Mesendoderm (in vitro differentiated cells): ENCODE data around the gene SLC66A3.

ENCODE experiments used
- DNase-seq: peaks from one replicate; pipeline ENCODE4 v3.0.0; 2013
- H2AK5ac ChIP-seq: 2 replicates; pipeline ENCODE4 v1.6.1; 2013; ENCODE audit warnings: low read length, inconsistent platforms
- H2BK120ac ChIP-seq: 2 replicates; pipeline ENCODE4 v1.6.1; 2013; ENCODE audit warnings: low read depth, mild to moderate bottlenecking, low read length, moderate library complexity, mixed read lengths
- H2BK15ac ChIP-seq: replicated peaks from 2 replicates; pipeline ENCODE4 v1.6.1; 2013; ENCODE audit warnings: low read depth, mild to moderate bottlenecking, moderate library complexity
- H2BK5ac ChIP-seq: 2 replicates; pipeline ENCODE4 v1.6.1; 2013; ENCODE audit warnings: low read length, inconsistent platforms
- H3K18ac ChIP-seq: 2 replicates; pipeline ENCODE4 v1.6.1; 2013; ENCODE audit warnings: mild to moderate bottlenecking, low read length, mixed read lengths
- H3K23ac ChIP-seq: one replicate; pipeline ENCODE4 v1.6.1; 2013; ENCODE audit warnings: low read length
- H3K27ac ChIP-seq: 2 replicates; pipeline ENCODE4 v1.5.1; 2013; ENCODE audit warnings: low read depth, mild to moderate bottlenecking, inconsistent platforms, low read length, moderate library complexity
- H3K27me3 ChIP-seq: 2 replicates; pipeline ENCODE4 v1.6.1; 2013; ENCODE audit warnings: low read length, control low read depth, mild to moderate bottlenecking, inconsistent platforms; ENCODE audit not compliant: insufficient read depth, poor library complexity
- H3K36me3 ChIP-seq: 2 replicates; pipeline ENCODE4 v1.6.1; 2013; ENCODE audit warnings: low read length, inconsistent platforms; ENCODE audit not compliant: control insufficient read depth, insufficient read depth
- H3K4ac ChIP-seq: one replicate; pipeline ENCODE4 v1.6.1; 2013; ENCODE audit warnings: low read depth, mild to moderate bottlenecking, low read length, moderate library complexity
- H3K4me1 ChIP-seq: 2 replicates; pipeline ENCODE4 v1.6.1; 2013; ENCODE audit warnings: low read depth, low read length, inconsistent platforms; ENCODE audit not compliant: control insufficient read depth
- H3K4me2 ChIP-seq: 2 replicates; pipeline ENCODE4 v1.6.1; 2013; ENCODE audit warnings: low read length
- H3K4me3 ChIP-seq: 2 replicates; pipeline ENCODE4 v1.5.1; 2013; ENCODE audit warnings: mild to moderate bottlenecking, low read length
- H3K56ac ChIP-seq: one replicate; pipeline ENCODE4 v1.6.1; 2013; ENCODE audit warnings: low read length
- H3K79me1 ChIP-seq: 2 replicates; pipeline ENCODE4 v1.6.1; 2013; ENCODE audit warnings: low read length, inconsistent platforms
- H3K79me2 ChIP-seq: 2 replicates; pipeline ENCODE4 v1.6.1; 2013; ENCODE audit warnings: mild to moderate bottlenecking, low read length; ENCODE audit not compliant: control insufficient read depth, insufficient read depth
- H3K9ac ChIP-seq: 2 replicates; pipeline ENCODE4 v1.6.1; 2013; ENCODE audit warnings: low read length, inconsistent platforms
- H4K5ac ChIP-seq: one replicate; pipeline ENCODE4 v1.6.1; 2013; ENCODE audit warnings: low read length
- H4K8ac ChIP-seq: one replicate; pipeline ENCODE4 v1.6.1; 2013; ENCODE audit warnings: low read depth, mild to moderate bottlenecking, control low read depth, low read length, moderate library complexity
- WGBS: extraction: QIAGEN DNeasy Blood & Tissue Kit; methylation state at CpG from one replicate; pipeline ENCODE4 v1.1.7; 2013; ENCODE audit warnings: low lambda C conversion rate, missing lambda C conversion rate; ENCODE audit not compliant: insufficient coverage; ENCODE audit errors: extremely low coverage; 5-methylcytosine and 5-hydroxymethylcytosine counted together

Gene SLC66A3

GRCh38 chr2:11208083-11208482 is 52.8 kb downstream of the SLC66A3 start:
- no peak overlapping the region for H2BK5ac ChIP-seq

DNA sequence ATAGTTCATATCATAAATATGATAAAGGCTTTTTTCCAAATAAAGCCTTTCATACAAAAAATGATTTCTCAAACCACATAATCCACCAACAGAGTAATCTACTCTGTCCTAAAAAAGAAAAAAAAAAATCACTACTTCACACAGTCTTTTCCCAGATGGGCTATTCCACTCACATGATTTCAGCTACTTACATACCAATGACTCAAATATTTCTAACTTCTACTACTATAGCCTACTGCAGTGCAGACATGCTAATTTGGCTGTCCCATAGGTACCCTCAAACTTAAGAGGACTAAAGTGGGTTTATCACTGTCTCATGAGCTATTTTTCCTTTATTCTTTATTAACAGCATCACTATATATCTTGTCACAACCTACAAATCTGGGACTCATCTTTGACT is 57.4 kb downstream of the SLC66A3 start:
- no peak overlapping the region for H2BK15ac ChIP-seq

More at GRCh38 chr2:11208083-11208482, 52.8 kb downstream of the SLC66A3 start:
- Histone ChIP-seq H3K4me2 (no peak overlapping the region), H4K5ac (no peak overlapping the region), H4K8ac (no peak overlapping the region), H2AK5ac (no peak overlapping the region), H3K79me1 (no peaks in the 10 kb centered on the region), H3K23ac (no peak overlapping the region), H3K27me3 (no peaks in the 10 kb centered on the region), H3K4me1 (no peaks in the 10 kb centered on the region), H2BK120ac (no peak overlapping the region), H3K9ac (no peak overlapping the region), H3K18ac (no peak overlapping the region), H3K36me3 (no peaks in the 10 kb centered on the region), H3K4me3 (no peak overlapping the region), H3K79me2 (no peaks in the 10 kb centered on the region), H3K4ac (no peak overlapping the region), H2BK15ac (no peak overlapping the region), H3K56ac (no peak overlapping the region), H3K27ac (no peak overlapping the region)
- DNase-seq, result no peak

DNA sequence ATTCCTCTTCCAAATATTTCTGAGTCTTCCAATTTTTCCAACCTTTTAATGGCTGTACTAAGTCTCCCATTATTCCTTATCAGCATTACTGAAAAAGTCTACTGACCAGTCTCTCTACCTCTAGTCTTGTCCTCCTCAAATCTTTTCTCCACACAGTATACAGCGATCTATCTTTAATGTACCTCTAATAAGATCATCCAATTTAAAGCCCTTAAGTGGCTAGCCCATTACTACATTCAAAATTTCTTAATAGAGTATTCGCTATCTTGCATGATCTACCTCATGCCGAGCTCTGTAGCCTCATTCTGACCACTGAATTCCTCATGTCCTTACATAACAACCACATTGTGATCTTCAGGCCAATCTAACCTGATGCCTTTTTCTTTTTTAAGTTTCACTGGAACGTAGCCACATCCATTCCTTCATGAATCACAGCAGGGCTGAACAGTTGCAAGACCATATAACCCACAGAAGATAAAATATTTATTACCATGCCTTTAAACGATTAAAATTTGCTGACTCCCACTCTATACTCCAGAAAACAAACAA is 57.9 kb downstream of the SLC66A3 start:
- no peaks in the 10 kb centered on the region for H3K79me2 ChIP-seq
- no peaks in the 10 kb centered on the region for H3K36me3 ChIP-seq
- H2BK15ac ChIP-seq, result no peak overlapping the region
- H3K23ac ChIP-seq, result no peak overlapping the region
- no peak overlapping the region for H2AK5ac ChIP-seq
- no peak overlapping the region for H3K4ac ChIP-seq
- H3K27me3 ChIP-seq, result no peaks in the 10 kb centered on the region
- no peak overlapping the region for H3K9ac ChIP-seq
- no peak overlapping the region for H3K56ac ChIP-seq
- peak; percentile 1 for DNase-seq
- no peak overlapping the region for H2BK120ac ChIP-seq
- H3K18ac ChIP-seq, result no peak overlapping the region
- no CpG with 5 or more reads among the region's 5 CpGs for WGBS
- no peak overlapping the region for H4K5ac ChIP-seq
- H3K4me1 ChIP-seq, result no peaks in the 10 kb centered on the region
- no peak overlapping the region for H2BK5ac ChIP-seq
- no peak overlapping the region for H3K4me3 ChIP-seq
- H3K4me2 ChIP-seq, result no peak overlapping the region
- no peak overlapping the region for H3K27ac ChIP-seq
- H4K8ac ChIP-seq, result no peak overlapping the region
- no peaks in the 10 kb centered on the region for H3K79me1 ChIP-seq

More for the DNA sequence above, 57.4 kb downstream of the SLC66A3 start:
- H4K8ac ChIP-seq, result no peak overlapping the region
- no peak overlapping the region for H3K4me2 ChIP-seq
- H3K27me3 ChIP-seq, result no peaks in the 10 kb centered on the region
- no peaks in the 10 kb centered on the region for H3K36me3 ChIP-seq
- no peaks in the 10 kb centered on the region for H3K79me2 ChIP-seq
- H3K9ac ChIP-seq, result no peak overlapping the region
- no peak overlapping the region for H4K5ac ChIP-seq
- no peak overlapping the region for H3K56ac ChIP-seq
- no peak overlapping the region for H2AK5ac ChIP-seq
- H3K23ac ChIP-seq, result no peak overlapping the region
- no peak overlapping the region for H3K4ac ChIP-seq
- no peak overlapping the region for H2BK5ac ChIP-seq
- H3K18ac ChIP-seq, result no peak overlapping the region
- no peak for DNase-seq
- no peak overlapping the region for H3K27ac ChIP-seq
- no peak overlapping the region for H2BK120ac ChIP-seq
- no peaks in the 10 kb centered on the region for H3K79me1 ChIP-seq
- H3K4me3 ChIP-seq, result no peak overlapping the region
- no peaks in the 10 kb centered on the region for H3K4me1 ChIP-seq

GRCh38 chr2:11213975-11214374 is 58.7 kb downstream of the SLC66A3 start:
- Histone ChIP-seq H3K56ac (no peak overlapping the region), H3K79me1 (no peaks in the 10 kb centered on the region), H3K27ac (no peak overlapping the region), H3K79me2 (no peaks in the 10 kb centered on the region), H4K8ac (no peak overlapping the region), H2BK5ac (no peak overlapping the region), H2AK5ac (no peak overlapping the region), H3K4me1 (no peaks in the 10 kb centered on the region), H2BK15ac (no peak overlapping the region), H3K4me2 (no peak overlapping the region), H3K23ac (no peak overlapping the region), H3K4ac (no peak overlapping the region), H3K4me3 (no peak overlapping the region), H4K5ac (no peak overlapping the region), H3K27me3 (no peaks in the 10 kb centered on the region), H2BK120ac (no peak overlapping the region), H3K36me3 (no peaks in the 10 kb centered on the region), H3K9ac (no peak overlapping the region), H3K18ac (no peak overlapping the region)
- no CpG with 5 or more reads among the region's 1 CpG for WGBS
- DNase-seq, result no peak

DNA sequence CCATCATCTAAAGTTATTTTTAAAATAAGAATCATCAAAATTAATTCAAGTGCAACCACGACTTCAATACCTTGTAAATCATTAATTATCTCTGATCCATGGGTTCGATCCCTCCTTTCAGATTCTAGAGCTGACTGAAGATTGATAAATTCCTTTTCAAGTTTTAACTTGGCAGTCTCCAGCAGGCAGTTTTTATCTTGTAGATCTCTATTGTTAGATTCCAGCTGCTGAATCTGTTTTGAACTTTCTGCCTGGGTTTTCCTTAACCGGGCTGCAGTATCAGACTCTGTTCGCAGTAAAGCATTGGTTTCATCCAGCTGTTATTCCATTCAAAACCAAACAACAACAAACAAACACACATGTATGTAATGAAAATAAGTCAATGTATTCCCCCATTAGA is 59.5 kb downstream of the SLC66A3 start:
- no peak for DNase-seq
- Histone ChIP-seq H4K8ac (no peak overlapping the region), H3K4me3 (no peak overlapping the region), H3K79me2 (no peaks in the 10 kb centered on the region), H3K56ac (no peak overlapping the region), H3K4ac (no peak overlapping the region), H3K36me3 (no peaks in the 10 kb centered on the region), H3K79me1 (no peaks in the 10 kb centered on the region), H3K23ac (no peak overlapping the region), H3K4me1 (no peaks in the 10 kb centered on the region), H3K18ac (no peak overlapping the region), H3K27me3 (no peaks in the 10 kb centered on the region), H3K9ac (no peak overlapping the region), H2BK5ac (no peak overlapping the region), H2AK5ac (no peak overlapping the region), H3K4me2 (no peak overlapping the region), H4K5ac (no peak overlapping the region), H2BK120ac (no peak overlapping the region), H2BK15ac (no peak overlapping the region), H3K27ac (no peak overlapping the region)
- WGBS, result no CpG with 5 or more reads among the region's 4 CpGs

DNA sequence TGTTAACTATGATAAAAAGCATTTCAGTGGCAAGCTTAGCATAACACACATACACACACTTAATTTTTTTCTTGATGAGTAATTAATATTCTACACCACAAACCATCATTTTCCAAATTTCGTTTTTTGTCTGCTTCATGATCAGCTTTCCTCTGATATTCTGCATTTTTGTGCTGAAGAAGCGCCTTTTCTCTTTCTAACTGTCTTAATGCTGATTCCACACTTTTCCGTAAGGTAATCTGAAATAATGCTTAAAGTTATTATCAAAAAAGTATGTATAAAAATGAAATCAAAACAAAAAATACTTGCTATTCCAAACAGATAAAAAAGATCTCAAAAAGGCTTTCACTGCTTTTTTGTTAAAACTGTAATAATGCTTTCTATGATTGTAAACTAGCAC is 60.1 kb downstream of the SLC66A3 start:
- no peak overlapping the region for H3K56ac ChIP-seq
- WGBS, result 100% methylated on average over 1 of the region's 3 CpGs
- no peak overlapping the region for H3K4me3 ChIP-seq
- H3K9ac ChIP-seq, result no peak overlapping the region
- H3K27ac ChIP-seq, result no peak overlapping the region
- no peaks in the 10 kb centered on the region for H3K27me3 ChIP-seq
- no peaks in the 10 kb centered on the region for H3K79me1 ChIP-seq
- H3K4ac ChIP-seq, result no peak overlapping the region
- H2BK120ac ChIP-seq, result no peak overlapping the region
- no peaks in the 10 kb centered on the region for H3K4me1 ChIP-seq
- no peak overlapping the region for H3K18ac ChIP-seq
- no peak overlapping the region for H3K4me2 ChIP-seq
- H3K79me2 ChIP-seq, result no peaks in the 10 kb centered on the region
- no peaks in the 10 kb centered on the region for H3K36me3 ChIP-seq
- DNase-seq, result no peak
- no peak overlapping the region for H2BK15ac ChIP-seq
- H4K8ac ChIP-seq, result no peak overlapping the region
- no peak overlapping the region for H4K5ac ChIP-seq
- no peak overlapping the region for H3K23ac ChIP-seq
- H2AK5ac ChIP-seq, result no peak overlapping the region
- no peak overlapping the region for H2BK5ac ChIP-seq
